GM12865 (cell line): ENCODE results near the gene FGF10.

ENCODE experiments used
- DNase-seq: peaks from one replicate; pipeline ENCODE4 v3.0.0; 2010; ENCODE audit warnings: low read depth
- H3K4me3 ChIP-seq: 2 replicates; pipeline ENCODE4 v1.5.1; 2011; ENCODE audit warnings: mild to moderate bottlenecking, low read depth, low read length, control low read depth
- CTCF ChIP-seq: IDR thresholded peaks from 2 replicates; pipeline ENCODE4 v1.5.1; 2011; ENCODE audit warnings: low read length, control low read depth, low read depth, inconsistent platforms; ENCODE audit not compliant: insufficient read depth; ENCODE audit errors: missing control alignments

FGF10 gene

DNA sequence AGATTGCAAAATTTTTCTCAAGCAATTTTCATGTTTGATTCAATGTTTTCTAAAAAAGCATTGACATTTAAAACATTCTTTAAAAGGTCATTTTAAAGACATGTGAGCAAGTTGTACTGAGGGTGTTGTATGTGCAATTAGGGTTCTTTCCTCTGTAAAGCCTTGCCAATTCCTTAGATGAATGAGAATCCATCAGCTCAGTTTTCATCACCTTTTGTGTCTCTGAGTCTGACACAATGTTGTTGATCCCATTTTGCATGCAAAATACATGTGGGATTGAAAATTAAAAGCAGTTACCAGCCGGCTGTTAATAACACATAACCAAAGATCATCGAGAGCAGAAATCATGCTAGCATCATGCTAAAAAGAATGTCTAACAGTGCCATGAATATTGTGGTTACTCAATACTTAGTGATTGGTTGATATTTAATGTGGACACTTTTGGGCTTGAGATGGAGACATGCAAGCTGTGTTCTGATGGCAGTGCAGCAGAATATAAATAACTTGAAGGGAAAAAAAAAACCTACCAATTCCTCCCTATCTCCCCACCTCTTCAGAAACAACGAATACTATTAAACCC, 57.7 kb downstream of the FGF10 start:
- DNase-seq, result no peak
- no peak for TF ChIP-seq CTCF
- H3K4me3 ChIP-seq, result no peak overlapping the region

- H3K4me3 ChIP-seq, result no peak overlapping the region
- DNase-seq, result no peak
- TF ChIP-seq CTCF, result no peak
Observed at GRCh38 chr5:44329716-44330115, 59.5 kb downstream of the FGF10 start.

GRCh38 chr5:44321144-44321725, 68.0 kb downstream of the FGF10 start:
- DNase-seq, result no peak
- no peak overlapping the region for H3K4me3 ChIP-seq
- no peak for TF ChIP-seq CTCF

DNA sequence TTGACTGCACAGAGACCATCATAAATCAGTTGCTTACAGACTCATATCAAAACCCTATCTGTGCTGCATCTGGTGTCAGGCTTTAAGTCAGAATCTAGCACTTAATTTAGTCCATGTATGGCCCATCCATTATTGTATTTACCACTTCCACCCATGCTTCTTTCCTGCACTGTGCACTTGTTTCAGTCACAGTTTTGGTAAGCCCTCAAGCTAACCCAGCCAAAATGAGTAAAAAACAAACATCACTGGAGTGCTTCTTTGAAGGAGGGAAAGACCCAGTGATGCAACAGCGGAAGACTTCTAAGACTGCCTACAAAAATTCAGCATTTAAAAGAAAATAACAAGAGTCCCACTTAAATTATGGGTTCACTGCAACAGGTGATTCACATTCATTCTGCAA, 69.0 kb downstream of the FGF10 start:
- no peak for TF ChIP-seq CTCF
- no peak overlapping the region for H3K4me3 ChIP-seq
- no peak for DNase-seq

DNA sequence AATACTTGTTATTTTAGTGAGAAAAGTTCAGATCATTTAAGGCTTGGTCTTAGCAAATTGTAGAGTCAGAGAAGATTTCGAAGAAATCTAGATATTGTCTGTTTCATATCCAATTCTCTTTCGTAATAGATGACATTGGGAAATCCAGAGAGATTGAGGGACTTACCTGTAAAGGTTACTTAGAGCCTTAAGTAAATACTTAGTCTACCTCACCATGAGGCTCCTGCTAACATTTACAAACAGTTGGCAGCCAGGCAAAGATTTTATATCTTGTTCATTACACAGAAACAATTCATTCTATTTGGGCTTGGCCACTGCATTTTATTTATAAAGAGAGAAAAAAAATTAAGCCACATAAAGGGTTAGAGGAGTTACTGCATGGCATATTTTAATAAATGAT, 70.3 kb downstream of the FGF10 start:
- TF ChIP-seq CTCF, result no peak
- H3K4me3 ChIP-seq, result no peak overlapping the region
- DNase-seq, result no peak

DNA sequence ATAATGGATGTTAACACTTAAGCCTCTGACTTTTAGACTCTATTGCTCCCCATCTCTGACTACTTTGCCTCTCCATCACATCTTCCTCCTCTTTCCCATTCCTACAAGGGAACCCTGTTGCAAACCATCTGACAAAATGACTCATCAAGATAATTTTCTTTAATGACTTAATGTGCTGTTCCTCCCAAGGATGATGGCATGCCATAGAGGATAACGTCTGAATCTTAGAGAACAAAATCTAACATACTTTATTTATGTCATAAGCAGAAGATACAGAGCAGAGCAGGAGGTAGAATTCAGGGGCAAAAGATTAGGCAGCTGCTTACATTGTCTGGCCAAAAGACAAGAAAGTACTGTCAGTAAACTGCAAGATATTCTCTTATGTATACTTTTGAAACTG, 76.8 kb downstream of the FGF10 start:
- H3K4me3 ChIP-seq, result no peak overlapping the region
- DNase-seq, result no peak
- no peak for TF ChIP-seq CTCF

DNA sequence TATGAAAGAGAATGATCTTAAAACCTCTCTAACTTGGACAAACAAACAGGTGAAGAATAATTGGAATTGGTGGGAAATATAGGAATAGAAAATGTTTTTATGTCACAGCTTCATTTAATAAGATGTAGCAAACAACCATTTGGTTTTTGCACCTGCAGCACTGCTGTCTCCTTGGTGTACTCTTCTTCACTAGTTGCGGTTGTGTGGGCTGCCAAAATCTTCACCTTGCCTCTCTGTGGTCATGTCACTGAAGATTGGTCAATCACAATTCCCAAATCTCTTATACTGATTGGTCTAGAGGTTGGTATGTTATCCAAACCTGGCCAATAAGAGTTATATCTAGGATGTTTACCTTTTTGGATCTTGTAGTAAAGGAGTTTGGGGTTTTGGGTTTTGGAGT, 88.7 kb downstream of the FGF10 start:
- DNase-seq, result peak; percentile 1
- no peak for TF ChIP-seq CTCF
- no peak overlapping the region for H3K4me3 ChIP-seq
